PC-3 (cell line): ENCODE measurements around the gene FBXO42. TPM values are rescaled to one million over a fixed set of nuclear protein-coding genes. Genes with fewer than 3 reads are reported as not detected.
A peak's percentile ranks its signal among the peaks of the same experiment; 100 is the strongest.

Experiments used
- ATAC-seq: fragments of 200-7000 bp; cut with Tn5 transposase; 2 replicates; pipeline ENCODE4 v1.9.1; 2020; ENCODE audit warnings: mild to moderate bottlenecking, moderate library complexity
- BruUV-seq: library from RNA; stranded (reverse); fragments of 400-500 nt; replicated peaks from 2 replicates; lab custom pipeline; 2021; lab: Mats Ljungman, UMichigan
- CTCF ChIA-PET: fragments of 300-600 bp; sonication (Branson Sonifier 250); formaldehyde crosslinking; loops from one replicate; lab custom pipeline; 2022; ENCODE audit warnings: antibody characterized with exemption; lab: Charles Lee
- POLR2A ChIA-PET: fragments of 300-600 bp; sonication (Branson Sonifier 250); formaldehyde crosslinking; loops from one replicate; lab custom pipeline; 2022; ENCODE audit warnings: antibody characterized with exemption; ENCODE audit not compliant: unreplicated experiment; lab: Charles Lee
- DNase-seq: peaks from one replicate; pipeline ENCODE4 v3.0.0-alpha.2; 2015
- H2AFZ ChIP-seq: fragments of 300-600 bp; sonication (generic); 2 replicates; pipeline ENCODE4 v1.6.0; 2016; ENCODE audit warnings: antibody characterized with exemption, low read length
- H3F3A ChIP-seq: fragments of 300-600 bp; sonication (generic); one replicate; pipeline ENCODE4 v1.6.0; 2017; ENCODE audit warnings: antibody characterized with exemption, low read length, control low read depth, mild to moderate bottlenecking; ENCODE audit not compliant: unreplicated experiment
- H3K27ac ChIP-seq: fragments of 300-600 bp; sonication (generic); 2 replicates; pipeline ENCODE4 v1.5.1; 2016; ENCODE audit warnings: mild to moderate bottlenecking, low read length
- H3K27me3 ChIP-seq: fragments of 300-600 bp; sonication (generic); 2 replicates; pipeline ENCODE4 v1.6.1; 2016; ENCODE audit warnings: low read length, mixed read lengths
- H3K36me3 ChIP-seq: fragments of 300-600 bp; sonication (generic); 2 replicates; pipeline ENCODE4 v1.6.1; 2016; ENCODE audit warnings: low read depth, mixed run types, low read length, mixed read lengths
- H3K4me1 ChIP-seq: fragments of 300-600 bp; sonication (generic); 2 replicates; pipeline ENCODE4 v1.5.1; 2016; ENCODE audit warnings: low read length; ENCODE audit not compliant: insufficient read depth
- H3K4me2 ChIP-seq: fragments of 300-600 bp; sonication (generic); 2 replicates; pipeline ENCODE4 v1.6.0; 2016; ENCODE audit warnings: low read length
- H3K4me3 ChIP-seq: fragments of 300-600 bp; sonication (generic); 2 replicates; pipeline ENCODE4 v1.5.1; 2016; ENCODE audit warnings: mild to moderate bottlenecking, low read length, mixed read lengths
- H3K79me2 ChIP-seq: fragments of 300-600 bp; sonication (generic); 2 replicates; pipeline ENCODE4 v1.6.1; 2017; ENCODE audit warnings: low read length, mixed read lengths
- H3K9ac ChIP-seq: fragments of 300-600 bp; sonication (generic); 2 replicates; pipeline ENCODE4 v1.6.0; 2016; ENCODE audit warnings: mild to moderate bottlenecking, low read length
- H3K9me2 ChIP-seq: fragments of 300-600 bp; sonication (generic); replicated peaks from 2 replicates; pipeline ENCODE4 v1.6.1; 2016; ENCODE audit warnings: mixed run types, low read length, mixed read lengths
- H3K9me3 ChIP-seq: fragments of 300-600 bp; sonication (generic); 2 replicates; pipeline ENCODE4 v1.6.1; 2016; ENCODE audit warnings: low read length, mixed read lengths
- H4K20me1 ChIP-seq: fragments of 300-600 bp; sonication (generic); 2 replicates; pipeline ENCODE4 v1.6.1; 2016; ENCODE audit warnings: low read length, mixed read lengths
- EZH2 ChIP-seq: fragments of 300-600 bp; sonication (generic); IDR thresholded peaks from one replicate; pipeline ENCODE4 v1.6.1; 2017; ENCODE audit warnings: antibody characterized with exemption, mild to moderate bottlenecking, low read length; ENCODE audit not compliant: unreplicated experiment
- EZH2phosphoT487 ChIP-seq: fragments of 300-600 bp; sonication (generic); IDR thresholded peaks from 2 replicates; pipeline ENCODE4 v1.6.1; 2018; ENCODE audit warnings: mild to moderate bottlenecking, antibody characterized with exemption, low read length, borderline replicate concordance
- intact Hi-C: fragments of 100-400 bp; cut with micrococcal nuclease; formaldehyde crosslinking; loops from 2 replicates; pipeline ENCODE4 v1.9.0; 2023
- total RNA-seq: library from RNA; depleted of rRNA; stranded (reverse); fragments of >200 nt; gene quantifications from 2 replicates; pipeline ENCODE4 v1.2.3, GENCODE V29; 2014
- TF ChIP-seq, protein P1 (sequence below): fragments of 300-600 bp; sonication (generic); conservative IDR thresholded peaks from 2 replicates; pipeline ENCODE4 v1.5.1; 2017; ENCODE audit warnings: antibody characterized with exemption, low read depth, mild to moderate bottlenecking, low read length

Gene FBXO42
- total RNA-seq, 1 experiment from 2014 or later, result 16.0 TPM

GRCh38 chr1:16262067-16262466, 90.2 kb downstream of the FBXO42 start:
- intact Hi-C loops, result no loop called here
- POLR2A ChIA-PET, result no interaction called here

GRCh38 chr1:16260814-16261213, 91.5 kb downstream of the FBXO42 start:
- CTCF ChIA-PET, result interaction anchor here (0.5 kb wide), 1 partner anchor 103 kb away, joined by 5 read pairs; no protein-coding TSS in a partner anchor
- no peaks in the 10 kb centered on the region for H3K79me2 ChIP-seq
- no peaks in the 10 kb centered on the region for H3K27me3 ChIP-seq
- H2AFZ ChIP-seq, result no peak overlapping the region
- H3F3A ChIP-seq, result peaks cover 3% of the 10 kb centered on the region
- no peak overlapping the region for H3K4me3 ChIP-seq
- H3K4me1 ChIP-seq, result peaks cover 18% of the 10 kb centered on the region
- intact Hi-C loops, result no loop called here
- DNase-seq (peak; percentile 17), ATAC-seq (no peak; the same call in 1 of the 2 replicates)
- H4K20me1 ChIP-seq, result no peaks in the 10 kb centered on the region
- H3K27ac ChIP-seq, result no peak overlapping the region
- H3K9me2 ChIP-seq, result no peaks in the 10 kb centered on the region
- H3K9ac ChIP-seq, result no peak overlapping the region
- H3K36me3 ChIP-seq, result no peaks in the 10 kb centered on the region
- H3K9me3 ChIP-seq, result no peaks in the 10 kb centered on the region
- no TSS peak for BruUV-seq
- no peak for TF ChIP-seq EZH2
- TF ChIP-seq EZH2phosphoT487, result no peak
- TF ChIP-seq, protein P1, sequence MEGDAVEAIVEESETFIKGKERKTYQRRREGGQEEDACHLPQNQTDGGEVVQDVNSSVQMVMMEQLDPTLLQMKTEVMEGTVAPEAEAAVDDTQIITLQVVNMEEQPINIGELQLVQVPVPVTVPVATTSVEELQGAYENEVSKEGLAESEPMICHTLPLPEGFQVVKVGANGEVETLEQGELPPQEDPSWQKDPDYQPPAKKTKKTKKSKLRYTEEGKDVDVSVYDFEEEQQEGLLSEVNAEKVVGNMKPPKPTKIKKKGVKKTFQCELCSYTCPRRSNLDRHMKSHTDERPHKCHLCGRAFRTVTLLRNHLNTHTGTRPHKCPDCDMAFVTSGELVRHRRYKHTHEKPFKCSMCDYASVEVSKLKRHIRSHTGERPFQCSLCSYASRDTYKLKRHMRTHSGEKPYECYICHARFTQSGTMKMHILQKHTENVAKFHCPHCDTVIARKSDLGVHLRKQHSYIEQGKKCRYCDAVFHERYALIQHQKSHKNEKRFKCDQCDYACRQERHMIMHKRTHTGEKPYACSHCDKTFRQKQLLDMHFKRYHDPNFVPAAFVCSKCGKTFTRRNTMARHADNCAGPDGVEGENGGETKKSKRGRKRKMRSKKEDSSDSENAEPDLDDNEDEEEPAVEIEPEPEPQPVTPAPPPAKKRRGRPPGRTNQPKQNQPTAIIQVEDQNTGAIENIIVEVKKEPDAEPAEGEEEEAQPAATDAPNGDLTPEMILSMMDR, result no peak
- no peak overlapping the region for H3K4me2 ChIP-seq
- POLR2A ChIA-PET, result no interaction called here

More at GRCh38 chr1:16262067-16262466, 90.2 kb downstream of the FBXO42 start:
- Histone ChIP-seq H3K9me3 (no peaks in the 10 kb centered on the region), H3K36me3 (no peaks in the 10 kb centered on the region), H4K20me1 (no peaks in the 10 kb centered on the region), H2AFZ (no peak overlapping the region), H3K79me2 (no peaks in the 10 kb centered on the region), H3K9ac (no peak overlapping the region), H3K4me1 (peaks cover 18% of the 10 kb centered on the region), H3K4me3 (no peak overlapping the region), H3F3A (peaks cover 3% of the 10 kb centered on the region), H3K4me2 (no peak overlapping the region), H3K27ac (no peak overlapping the region), H3K9me2 (no peaks in the 10 kb centered on the region), H3K27me3 (no peaks in the 10 kb centered on the region)
- CTCF ChIA-PET, result no interaction called here
- no TSS peak for BruUV-seq
- no peak for DNase-seq
- no peak for ATAC-seq
- TF ChIP-seq EZH2phosphoT487 (no peak), EZH2 (no peak)
- TF ChIP-seq, protein P1, result no peak

DNA sequence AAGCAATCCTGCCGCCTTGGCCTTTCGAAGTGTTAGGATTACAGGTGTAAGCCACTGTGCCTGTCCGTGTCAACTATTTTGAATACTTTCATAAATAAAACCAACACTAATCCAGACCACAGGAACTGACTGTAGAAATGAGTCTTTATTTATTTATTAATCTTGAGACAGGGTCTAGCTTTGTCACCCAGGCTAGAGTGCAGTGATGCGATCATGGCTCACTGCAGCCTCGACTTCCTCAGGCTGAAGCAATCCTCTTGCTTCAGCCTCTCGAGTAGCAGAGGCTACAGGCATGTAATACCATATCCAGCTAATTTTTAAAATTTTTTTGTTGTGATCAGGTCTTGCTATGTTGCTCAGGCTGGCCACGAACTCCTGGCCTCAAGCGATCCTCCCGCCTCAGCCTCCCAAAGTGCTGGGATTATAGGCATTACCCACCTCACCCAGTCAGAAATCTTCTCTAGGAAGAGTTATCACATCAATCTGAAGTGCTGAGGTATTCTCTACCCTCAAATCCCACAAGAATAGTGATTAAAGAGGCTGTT, 93.6 kb downstream of the FBXO42 start:
- Histone ChIP-seq H3K9ac (no peak overlapping the region), H3K9me2 (no peaks in the 10 kb centered on the region), H2AFZ (no peak overlapping the region), H3K27ac (no peak overlapping the region), H3F3A (peaks cover 8% of the 10 kb centered on the region), H4K20me1 (no peaks in the 10 kb centered on the region), H3K36me3 (peaks cover 4% of the 10 kb centered on the region; the same call in 1 of the 2 replicates), H3K79me2 (no peaks in the 10 kb centered on the region), H3K4me1 (peaks cover 34% of the 10 kb centered on the region), H3K4me3 (no peak overlapping the region), H3K4me2 (no peak overlapping the region), H3K9me3 (no peaks in the 10 kb centered on the region), H3K27me3 (no peaks in the 10 kb centered on the region)
- POLR2A ChIA-PET, result no interaction called here
- BruUV-seq, result no TSS peak
- DNase-seq, result no peak
- intact Hi-C loops, result no loop called here
- TF ChIP-seq, protein P1, result no peak
- TF ChIP-seq EZH2 (no peak), EZH2phosphoT487 (no peak)
- CTCF ChIA-PET, result no interaction called here
- ATAC-seq, result no peak
